Neutrophil (primary cell): ENCODE measurements around the gene ESPL1.

Source experiments
- H3K27ac ChIP-seq: fragments of 200-600 bp; sonication (generic); 2 replicates; pipeline ENCODE4 v1.5.1; 2016; ENCODE audit warnings: mild to moderate bottlenecking, moderate library complexity
- H3K27me3 ChIP-seq: fragments of 200-600 bp; sonication (generic); 2 replicates; pipeline ENCODE4 v1.6.0; 2016; ENCODE audit warnings: mild to moderate bottlenecking
- H3K36me3 ChIP-seq: fragments of 200-600 bp; sonication (generic); 2 replicates; pipeline ENCODE4 v1.5.1; 2017
- H3K4me1 ChIP-seq, 2 experiments: fragments of 200-600 bp in 1 of 2; sonication (generic) in 1 of 2; 1 replicate in 1 of 2; 2 replicates in 1 of 2; pipeline versions ENCODE4 v1.5.1 to v1.6.1; 2013 to 2016; ENCODE audit warnings: low read depth in 1 of 2, low read length in 1 of 2, mild to moderate bottlenecking in 1 of 2, moderate library complexity in 1 of 2; ENCODE audit not compliant: control insufficient read depth in 1 of 2, insufficient read depth in 1 of 2
- H3K4me3 ChIP-seq, 2 experiments: fragments of 200-600 bp in 1 of 2; sonication (generic) in 1 of 2; 1 replicate in 1 of 2; 2 replicates in 1 of 2; pipeline ENCODE4 v1.5.1; 2013 to 2016; ENCODE audit warnings: low read depth in 1 of 2, low read length in 1 of 2, mild to moderate bottlenecking in 1 of 2, moderate library complexity in 1 of 2
- H3K9me3 ChIP-seq: fragments of 200-600 bp; sonication (generic); 2 replicates; pipeline ENCODE4 v1.5.1; 2016
- TF ChIP-seq, protein P1 (sequence below): fragments of 200-600 bp; sonication (generic); IDR thresholded peaks from 2 replicates; pipeline ENCODE4 v1.5.1; 2016; ENCODE audit warnings: antibody characterized with exemption

Gene ESPL1

DNA sequence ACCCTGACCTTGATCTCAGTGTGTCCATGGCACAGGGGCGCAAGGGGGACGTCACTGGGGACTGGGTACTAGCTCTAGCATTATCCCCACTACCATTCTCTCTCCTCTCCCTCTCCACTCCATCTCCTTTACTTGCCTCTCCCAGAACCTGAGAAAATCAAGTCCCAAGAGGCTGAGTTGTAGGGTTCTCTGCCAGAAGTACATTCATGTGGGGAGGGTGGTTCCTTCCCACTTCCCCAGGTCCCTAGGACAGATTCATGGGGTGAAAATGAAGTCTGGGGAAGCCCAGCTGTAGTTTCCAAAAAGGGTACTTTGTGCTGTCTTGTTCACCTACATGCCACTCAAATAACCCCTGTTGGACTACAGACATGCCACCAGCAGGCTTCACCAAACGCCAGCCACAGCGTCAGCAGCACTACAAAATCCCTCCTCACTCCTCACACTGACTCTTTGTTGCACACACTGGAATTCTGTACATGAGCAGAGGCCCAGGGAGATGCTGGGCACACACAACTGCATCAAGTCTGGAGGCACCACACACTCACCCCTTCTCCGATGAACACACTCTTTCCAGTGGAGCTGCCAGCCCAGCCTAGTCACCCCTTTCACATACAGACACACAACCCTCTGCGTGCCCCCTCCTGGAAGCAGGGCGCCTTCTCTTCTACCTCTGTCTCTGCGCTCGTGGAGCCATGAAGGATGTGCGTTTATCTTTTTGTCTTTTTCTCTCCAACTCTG is 43.0 kb upstream of the ESPL1 start:
- TF ChIP-seq, protein P1, sequence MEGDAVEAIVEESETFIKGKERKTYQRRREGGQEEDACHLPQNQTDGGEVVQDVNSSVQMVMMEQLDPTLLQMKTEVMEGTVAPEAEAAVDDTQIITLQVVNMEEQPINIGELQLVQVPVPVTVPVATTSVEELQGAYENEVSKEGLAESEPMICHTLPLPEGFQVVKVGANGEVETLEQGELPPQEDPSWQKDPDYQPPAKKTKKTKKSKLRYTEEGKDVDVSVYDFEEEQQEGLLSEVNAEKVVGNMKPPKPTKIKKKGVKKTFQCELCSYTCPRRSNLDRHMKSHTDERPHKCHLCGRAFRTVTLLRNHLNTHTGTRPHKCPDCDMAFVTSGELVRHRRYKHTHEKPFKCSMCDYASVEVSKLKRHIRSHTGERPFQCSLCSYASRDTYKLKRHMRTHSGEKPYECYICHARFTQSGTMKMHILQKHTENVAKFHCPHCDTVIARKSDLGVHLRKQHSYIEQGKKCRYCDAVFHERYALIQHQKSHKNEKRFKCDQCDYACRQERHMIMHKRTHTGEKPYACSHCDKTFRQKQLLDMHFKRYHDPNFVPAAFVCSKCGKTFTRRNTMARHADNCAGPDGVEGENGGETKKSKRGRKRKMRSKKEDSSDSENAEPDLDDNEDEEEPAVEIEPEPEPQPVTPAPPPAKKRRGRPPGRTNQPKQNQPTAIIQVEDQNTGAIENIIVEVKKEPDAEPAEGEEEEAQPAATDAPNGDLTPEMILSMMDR = no peak
- peaks cover 84% of the 10 kb centered on the region for H3K27me3 ChIP-seq
- no peak overlapping the region for H3K27ac ChIP-seq
- no peaks in the 10 kb centered on the region for H3K9me3 ChIP-seq
- H3K36me3 ChIP-seq = no peaks in the 10 kb centered on the region
- no peak overlapping the region for H3K4me3 ChIP-seq
- peaks cover 12 to 22% of the 10 kb centered on the region in 2 experiments for H3K4me1 ChIP-seq

DNA sequence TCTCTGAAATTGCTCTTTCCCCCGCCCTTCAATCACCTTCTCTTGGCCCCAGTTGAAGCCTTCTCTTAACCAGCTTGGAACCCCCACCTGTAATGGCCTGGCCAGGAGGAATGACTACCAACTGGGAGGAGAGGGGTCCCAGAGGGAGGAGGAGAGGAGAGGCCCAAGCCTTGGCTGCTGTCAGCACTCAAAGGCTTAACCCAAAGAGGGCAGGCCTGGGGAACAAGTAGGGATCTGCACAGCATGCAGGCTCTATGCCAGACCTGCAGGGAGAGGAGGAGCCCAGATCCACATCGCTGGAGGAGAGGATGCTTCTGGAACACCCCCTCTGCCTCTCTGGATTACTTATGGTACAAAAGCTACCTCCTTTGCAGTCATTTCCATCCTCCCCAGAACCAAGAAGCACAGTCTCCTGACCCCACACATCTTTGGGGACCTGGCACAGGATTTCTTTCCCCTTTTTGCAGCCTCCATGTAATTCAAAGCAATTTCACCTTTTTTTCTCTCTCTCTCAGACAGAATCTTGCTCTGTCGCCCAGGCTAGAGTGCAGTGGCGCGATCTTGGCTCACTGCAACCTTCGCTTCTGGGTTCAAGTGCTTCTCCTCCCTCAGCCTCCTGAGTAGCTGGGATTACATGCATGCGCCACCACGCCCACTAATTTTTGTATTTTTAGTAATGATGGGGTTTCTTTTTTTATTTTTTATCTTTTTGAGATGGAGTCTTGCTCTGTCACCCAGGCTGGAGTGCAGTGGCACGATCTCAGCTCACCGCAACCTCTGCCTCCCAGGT is 42.3 kb upstream of the ESPL1 start:
- H3K4me3 ChIP-seq = no peak overlapping the region
- TF ChIP-seq, protein P1 = no peak
- peaks cover 84% of the 10 kb centered on the region for H3K27me3 ChIP-seq
- no peak overlapping the region for H3K27ac ChIP-seq
- H3K4me1 ChIP-seq = peaks cover 4 to 14% of the 10 kb centered on the region in 2 experiments
- no peaks in the 10 kb centered on the region for H3K36me3 ChIP-seq
- H3K9me3 ChIP-seq = no peaks in the 10 kb centered on the region

DNA sequence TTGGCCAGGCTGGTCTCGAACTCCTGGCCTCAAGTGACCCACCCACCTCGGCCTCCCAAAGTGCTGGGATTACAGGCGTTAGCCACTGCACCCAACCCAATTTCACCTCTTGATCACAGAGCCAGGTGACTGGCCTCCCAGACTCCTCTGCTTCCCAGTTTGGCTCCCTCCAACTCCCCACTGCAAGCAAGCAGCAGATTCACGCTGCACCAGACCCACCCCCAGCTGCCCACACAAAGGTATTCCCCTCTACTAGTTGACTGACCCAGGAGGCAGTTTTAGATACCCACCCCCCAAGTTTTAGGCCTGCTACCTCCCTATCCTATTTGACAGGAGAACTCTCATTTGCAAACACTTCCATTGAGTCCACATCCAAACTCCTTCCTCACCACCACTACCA is 41.3 kb upstream of the ESPL1 start:
- Histone ChIP-seq H3K27ac (no peak overlapping the region), H3K4me1 (peaks cover 8 to 9% of the 10 kb centered on the region in 2 experiments)

DNA sequence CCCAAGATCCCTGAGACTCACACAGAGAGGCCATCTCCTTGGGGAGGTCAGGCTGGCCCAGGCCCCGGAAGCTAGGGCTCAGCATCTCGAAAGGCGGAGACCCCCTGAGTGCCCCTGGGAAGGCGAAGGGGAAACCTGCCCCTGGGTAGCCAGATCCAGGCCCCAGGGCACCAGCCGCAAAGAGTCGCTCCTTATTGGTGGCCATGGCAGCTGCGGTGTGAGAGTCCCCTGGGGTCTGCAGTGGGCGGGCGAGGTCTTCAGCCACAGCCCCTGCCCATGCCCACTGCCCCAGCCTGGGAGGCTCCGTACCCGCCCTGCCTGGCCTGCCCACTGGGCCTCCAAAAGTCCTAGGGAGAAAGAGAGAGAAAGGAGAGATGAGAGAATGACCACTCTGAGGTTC is 40.8 kb upstream of the ESPL1 start:
- Histone ChIP-seq H3K4me3 (no peak overlapping the region), H3K36me3 (no peaks in the 10 kb centered on the region)

More for the DNA sequence above, 41.3 kb upstream of the ESPL1 start:
- peaks cover 84% of the 10 kb centered on the region for H3K27me3 ChIP-seq
- H3K9me3 ChIP-seq = no peaks in the 10 kb centered on the region
- TF ChIP-seq, protein P1 = no peak
- H3K4me3 ChIP-seq = no peak overlapping the region
- H3K36me3 ChIP-seq = no peaks in the 10 kb centered on the region

DNA sequence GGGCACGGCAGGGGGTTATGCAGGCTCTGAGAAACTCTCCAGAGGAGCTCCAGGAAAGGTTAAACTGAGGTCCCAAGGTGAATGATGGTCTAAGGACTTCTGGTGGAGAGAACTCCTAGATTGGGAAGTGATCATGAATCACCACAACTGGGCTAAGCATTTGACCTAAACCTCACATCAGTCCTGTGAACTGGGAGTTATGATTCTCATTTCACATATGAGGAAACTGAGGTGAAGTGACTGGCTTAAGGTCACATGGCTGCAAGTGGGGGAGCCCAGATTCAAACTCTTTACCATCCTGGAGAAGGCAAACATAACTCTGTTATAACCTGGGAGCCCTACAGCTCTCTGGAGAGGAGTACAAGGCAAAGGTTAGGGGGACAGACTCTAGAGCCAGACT is 40.3 kb upstream of the ESPL1 start:
- Histone ChIP-seq H3K4me3 (no peak overlapping the region), H3K4me1 (peaks cover 11 to 13% of the 10 kb centered on the region in 2 experiments), H3K27ac (no peak overlapping the region), H3K9me3 (no peaks in the 10 kb centered on the region), H3K27me3 (peaks cover 84% of the 10 kb centered on the region), H3K36me3 (no peaks in the 10 kb centered on the region)
- TF ChIP-seq, protein P1 = no peak

More for the DNA sequence above, 40.8 kb upstream of the ESPL1 start:
- Histone ChIP-seq H3K9me3 (no peaks in the 10 kb centered on the region), H3K4me1 (peaks cover 7 to 8% of the 10 kb centered on the region in 2 experiments), H3K27ac (no peak overlapping the region), H3K27me3 (peaks cover 84% of the 10 kb centered on the region)
- TF ChIP-seq, protein P1 = no peak
